Measurements from ENCODE around the gene LZTS3. TPM values are rescaled to one million over a fixed set of nuclear protein-coding genes. Genes with fewer than 3 reads are reported as not detected.
"Not testable (repeated sequence)": the region's sequence is repeated elsewhere in the genome, so short reads cannot be mapped to it uniquely, and the experiment has no call there.

The LZTS3 gene
- under 1 TPM; 0.41 to 0.70 TPM for total RNA-seq

- Mint-ChIP-seq H3K9me3 (ENCODE audit: low read depth) (no peaks in the 10 kb centered on the region), H3K27me3 (peaks cover 58% of the 10 kb centered on the region), H3K4me1 (peaks cover 7% of the 10 kb centered on the region), H3K27ac (peak within 1 kb of the TSS; percentile 49), H3K4me3 (peak within 1 kb of the TSS; percentile 80), H3K36me3 (no peaks in the 10 kb centered on the region)
- DNase-seq (peak; percentile 85), ATAC-seq (peak; percentile 92)
- CTCF ChIA-PET = interaction anchor here (0.8 kb wide), 1 partner anchor 134 kb away, joined by 3 read pairs; no protein-coding TSS in a partner anchor
Measured at GRCh38 chr20:3172933-3173609, at the start of gene LZTS3. TSS of gene LZTS3 (minus strand) at chr20:3173549. CDS start at chr20:3167163, 6,386 bp downstream.

- peaks cover 4% of the 10 kb centered on the region for H3K36me3 Mint-ChIP-seq
- DNase-seq (no peak), ATAC-seq (no peak)
- CTCF ChIA-PET = interaction anchor here (0.6 to 1.4 kb wide), 6 partner anchors 54 to 489 kb away, joined by 3 read pairs; no protein-coding TSS in a partner anchor
- no peaks in the 10 kb centered on the region for H3K9me3 Mint-ChIP-seq (ENCODE audit: low read depth)
- H3K4me3 Mint-ChIP-seq = no peak overlapping the region
- H3K27ac Mint-ChIP-seq = no peak overlapping the region
- H3K4me1 Mint-ChIP-seq = peaks cover 11% of the 10 kb centered on the region
- H3K27me3 Mint-ChIP-seq = no peaks in the 10 kb centered on the region
Measured at GRCh38 chr20:3221398-3222226, 48.3 kb upstream of the LZTS3 start.

- Mint-ChIP-seq H3K27ac (no peak overlapping the region), H3K36me3 (peaks cover 10% of the 10 kb centered on the region), H3K4me3 (no peak overlapping the region), H3K4me1 (peaks cover 11% of the 10 kb centered on the region), H3K27me3 (no peaks in the 10 kb centered on the region), H3K9me3 (ENCODE audit: low read depth) (no peaks in the 10 kb centered on the region)
- CTCF ChIA-PET = interaction anchor here (0.7 to 2.1 kb wide), 16 partner anchors 8 to 165 kb away, joined by 3 to 21 read pairs (median 4); partner anchors contain the start of gene SLC4A11
- peak; percentile 82 for DNase-seq
- ATAC-seq = peak; percentile 94
Measured at GRCh38 chr20:3218307-3218988, 45.1 kb upstream of the LZTS3 start.

- ATAC-seq; H3K27ac Mint-ChIP-seq; CTCF ChIA-PET; H3K36me3 Mint-ChIP-seq; H3K27me3 Mint-ChIP-seq; DNase-seq; H3K9me3 Mint-ChIP-seq (ENCODE audit: low read depth); H3K4me3 Mint-ChIP-seq: not testable (repeated sequence)
- H3K4me1 Mint-ChIP-seq = peaks cover 12% of the 10 kb centered on the region
Measured at GRCh38 chr20:3215359-3215917, 42.1 kb upstream of the LZTS3 start.

GRCh38 chr20:3213226-3213625 is 39.9 kb upstream of the LZTS3 start:
- ATAC-seq (no peak), DNase-seq (no peak)
- H3K36me3 Mint-ChIP-seq = peaks cover 8% of the 10 kb centered on the region
- no peak overlapping the region for H3K27ac Mint-ChIP-seq
- CTCF ChIA-PET = no interaction called here
- H3K9me3 Mint-ChIP-seq (ENCODE audit: low read depth) = no peaks in the 10 kb centered on the region
- H3K4me3 Mint-ChIP-seq = no peak overlapping the region
- no peaks in the 10 kb centered on the region for H3K27me3 Mint-ChIP-seq
- H3K4me1 Mint-ChIP-seq = peaks cover 19% of the 10 kb centered on the region

GRCh38 chr20:3210346-3210745 is 37.0 kb upstream of the LZTS3 start:
- Mint-ChIP-seq H3K27me3 (no peaks in the 10 kb centered on the region), H3K36me3 (peaks cover 8% of the 10 kb centered on the region), H3K4me3 (peak overlapping the region; percentile 85), H3K4me1 (peaks cover 19% of the 10 kb centered on the region), H3K27ac (peak overlapping the region; percentile 48), H3K9me3 (ENCODE audit: low read depth) (no peaks in the 10 kb centered on the region)
- DNase-seq (no peak), ATAC-seq (no peak)
- CTCF ChIA-PET = interaction anchor here (1.2 to 2.5 kb wide), 3 partner anchors 8 to 157 kb away, joined by 5 to 10 read pairs (median 7); no protein-coding TSS in a partner anchor

- CTCF ChIA-PET = interaction anchor here (1.2 to 2.5 kb wide), 3 partner anchors 9 to 157 kb away, joined by 5 to 10 read pairs (median 7); no protein-coding TSS in a partner anchor
- peak overlapping the region; percentile 85 for H3K4me3 Mint-ChIP-seq
- H3K27ac Mint-ChIP-seq = peak overlapping the region; percentile 90
- peaks cover 8% of the 10 kb centered on the region for H3K36me3 Mint-ChIP-seq
- H3K27me3 Mint-ChIP-seq = no peaks in the 10 kb centered on the region
- peaks cover 19% of the 10 kb centered on the region for H3K4me1 Mint-ChIP-seq
- DNase-seq (no peak), ATAC-seq (peak; percentile 34)
- no peaks in the 10 kb centered on the region for H3K9me3 Mint-ChIP-seq (ENCODE audit: low read depth)
Measured at GRCh38 chr20:3209946-3210317, 36.6 kb upstream of the LZTS3 start.

GRCh38 chr20:3209257-3209945 is 36.1 kb upstream of the LZTS3 start, which contains the start of gene ITPA:
TSS of gene ITPA (plus strand) at chr20:3209498. CDS start at chr20:3209552, 54 bp downstream.
- peak within 1 kb of the TSS; percentile 85 for H3K4me3 Mint-ChIP-seq
- ATAC-seq = peak; percentile 58
- CTCF ChIA-PET = interaction anchor here (0.9 to 2.5 kb wide), 5 partner anchors 9 to 156 kb away, joined by 3 to 10 read pairs (median 5); partner anchors contain the start of genes FASTKD5 and UBOX5
- H3K27ac Mint-ChIP-seq = peak within 1 kb of the TSS; percentile 90
- H3K36me3 Mint-ChIP-seq = peaks cover 8% of the 10 kb centered on the region
- DNase-seq = peak; percentile 79
- H3K9me3 Mint-ChIP-seq (ENCODE audit: low read depth) = no peaks in the 10 kb centered on the region
- H3K27me3 Mint-ChIP-seq = no peaks in the 10 kb centered on the region
- peaks cover 21% of the 10 kb centered on the region for H3K4me1 Mint-ChIP-seq

GRCh38 chr20:3208786-3209256 is 35.5 kb upstream of the LZTS3 start:
- Mint-ChIP-seq H3K27me3 (no peaks in the 10 kb centered on the region), H3K4me3 (peak overlapping the region; percentile 85), H3K27ac (peak overlapping the region; percentile 90), H3K36me3 (peaks cover 5% of the 10 kb centered on the region), H3K9me3 (ENCODE audit: low read depth) (no peaks in the 10 kb centered on the region), H3K4me1 (peaks cover 21% of the 10 kb centered on the region)
- ATAC-seq (peak; percentile 4), DNase-seq (no peak)
- CTCF ChIA-PET = interaction anchor here (0.6 to 2.5 kb wide), 6 partner anchors 10 to 687 kb away, joined by 3 to 10 read pairs (median 4); partner anchors contain the start of genes FASTKD5 and UBOX5

- CTCF ChIA-PET = interaction anchor here (1.0 to 1.9 kb wide), 4 partner anchors 14 to 151 kb away, joined by 3 to 8 read pairs (median 5); partner anchors contain the start of genes FASTKD5 and UBOX5
- Mint-ChIP-seq H3K9me3 (ENCODE audit: low read depth) (no peaks in the 10 kb centered on the region), H3K27ac (peak within 1 kb of the TSS; percentile 98), H3K4me1 (peaks cover 15% of the 10 kb centered on the region), H3K4me3 (peak within 1 kb of the TSS; percentile 87), H3K27me3 (no peaks in the 10 kb centered on the region), H3K36me3 (peaks cover 13% of the 10 kb centered on the region)
- DNase-seq = peak; percentile 94
- peak; percentile 86 for ATAC-seq
Measured at GRCh38 chr20:3204124-3204794, 30.9 kb upstream of the LZTS3 start, which contains the start of gene DDRGK1. TSS of gene DDRGK1 (minus strand) at chr20:3204682. CDS start at chr20:3204627, 55 bp downstream.

GRCh38 chr20:3203315-3204123 is 30.2 kb upstream of the LZTS3 start:
- Mint-ChIP-seq H3K27ac (peak overlapping the region; percentile 98), H3K4me3 (peak overlapping the region; percentile 87), H3K9me3 (ENCODE audit: low read depth) (no peaks in the 10 kb centered on the region), H3K4me1 (peaks cover 10% of the 10 kb centered on the region), H3K27me3 (no peaks in the 10 kb centered on the region), H3K36me3 (peaks cover 19% of the 10 kb centered on the region)
- ATAC-seq (peak; percentile 54), DNase-seq (peak; percentile 76)
- CTCF ChIA-PET = interaction anchor here (1.0 to 1.9 kb wide), 4 partner anchors 15 to 150 kb away, joined by 3 to 8 read pairs (median 5); partner anchors contain the start of genes FASTKD5 and UBOX5
